PC-3 (cell line): ENCODE results near the gene IFNA21. TPM values are rescaled to one million over a fixed set of nuclear protein-coding genes. Genes with fewer than 3 reads are reported as not detected.

ENCODE experiments used
- ATAC-seq: fragments of 200-7000 bp; cut with Tn5 transposase; 2 replicates; pipeline ENCODE4 v1.9.1; 2020; ENCODE audit warnings: mild to moderate bottlenecking, moderate library complexity
- BruUV-seq: library from RNA; stranded (reverse); fragments of 400-500 nt; replicated peaks from 2 replicates; lab custom pipeline; 2021; lab: Mats Ljungman, UMichigan
- CTCF ChIA-PET: fragments of 300-600 bp; sonication (Branson Sonifier 250); formaldehyde crosslinking; loops from one replicate; lab custom pipeline; 2022; ENCODE audit warnings: antibody characterized with exemption; lab: Charles Lee
- POLR2A ChIA-PET: fragments of 300-600 bp; sonication (Branson Sonifier 250); formaldehyde crosslinking; loops from one replicate; lab custom pipeline; 2022; ENCODE audit warnings: antibody characterized with exemption; ENCODE audit not compliant: unreplicated experiment; lab: Charles Lee
- DNase-seq: peaks from one replicate; pipeline ENCODE4 v3.0.0-alpha.2; 2015
- H2AFZ ChIP-seq: fragments of 300-600 bp; sonication (generic); 2 replicates; pipeline ENCODE4 v1.6.0; 2016; ENCODE audit warnings: antibody characterized with exemption, low read length
- H3F3A ChIP-seq: fragments of 300-600 bp; sonication (generic); one replicate; pipeline ENCODE4 v1.6.0; 2017; ENCODE audit warnings: antibody characterized with exemption, low read length, control low read depth, mild to moderate bottlenecking; ENCODE audit not compliant: unreplicated experiment
- H3K27ac ChIP-seq: fragments of 300-600 bp; sonication (generic); 2 replicates; pipeline ENCODE4 v1.5.1; 2016; ENCODE audit warnings: mild to moderate bottlenecking, low read length
- H3K27me3 ChIP-seq: fragments of 300-600 bp; sonication (generic); 2 replicates; pipeline ENCODE4 v1.6.1; 2016; ENCODE audit warnings: low read length, mixed read lengths
- H3K36me3 ChIP-seq: fragments of 300-600 bp; sonication (generic); 2 replicates; pipeline ENCODE4 v1.6.1; 2016; ENCODE audit warnings: low read depth, mixed run types, low read length, mixed read lengths
- H3K4me1 ChIP-seq: fragments of 300-600 bp; sonication (generic); 2 replicates; pipeline ENCODE4 v1.5.1; 2016; ENCODE audit warnings: low read length; ENCODE audit not compliant: insufficient read depth
- H3K4me2 ChIP-seq: fragments of 300-600 bp; sonication (generic); 2 replicates; pipeline ENCODE4 v1.6.0; 2016; ENCODE audit warnings: low read length
- H3K4me3 ChIP-seq: fragments of 300-600 bp; sonication (generic); 2 replicates; pipeline ENCODE4 v1.5.1; 2016; ENCODE audit warnings: mild to moderate bottlenecking, low read length, mixed read lengths
- H3K79me2 ChIP-seq: fragments of 300-600 bp; sonication (generic); 2 replicates; pipeline ENCODE4 v1.6.1; 2017; ENCODE audit warnings: low read length, mixed read lengths
- H3K9ac ChIP-seq: fragments of 300-600 bp; sonication (generic); 2 replicates; pipeline ENCODE4 v1.6.0; 2016; ENCODE audit warnings: mild to moderate bottlenecking, low read length
- H3K9me2 ChIP-seq: fragments of 300-600 bp; sonication (generic); replicated peaks from 2 replicates; pipeline ENCODE4 v1.6.1; 2016; ENCODE audit warnings: mixed run types, low read length, mixed read lengths
- H3K9me3 ChIP-seq: fragments of 300-600 bp; sonication (generic); 2 replicates; pipeline ENCODE4 v1.6.1; 2016; ENCODE audit warnings: low read length, mixed read lengths
- H4K20me1 ChIP-seq: fragments of 300-600 bp; sonication (generic); 2 replicates; pipeline ENCODE4 v1.6.1; 2016; ENCODE audit warnings: low read length, mixed read lengths
- CTCF ChIP-seq: fragments of 300-600 bp; sonication (generic); conservative IDR thresholded peaks from 2 replicates; pipeline ENCODE4 v1.5.1; 2017; ENCODE audit warnings: antibody characterized with exemption, low read depth, mild to moderate bottlenecking, low read length
- EZH2 ChIP-seq: fragments of 300-600 bp; sonication (generic); IDR thresholded peaks from one replicate; pipeline ENCODE4 v1.6.1; 2017; ENCODE audit warnings: antibody characterized with exemption, mild to moderate bottlenecking, low read length; ENCODE audit not compliant: unreplicated experiment
- EZH2phosphoT487 ChIP-seq: fragments of 300-600 bp; sonication (generic); IDR thresholded peaks from 2 replicates; pipeline ENCODE4 v1.6.1; 2018; ENCODE audit warnings: mild to moderate bottlenecking, antibody characterized with exemption, low read length, borderline replicate concordance
- intact Hi-C: fragments of 100-400 bp; cut with micrococcal nuclease; formaldehyde crosslinking; loops from 2 replicates; pipeline ENCODE4 v1.9.0; 2023
- total RNA-seq: library from RNA; depleted of rRNA; stranded (reverse); fragments of >200 nt; gene quantifications from 2 replicates; pipeline ENCODE4 v1.2.3, GENCODE V29; 2014

Gene IFNA21
- total RNA-seq, 1 experiment from 2014 or later, result not detected

DNA sequence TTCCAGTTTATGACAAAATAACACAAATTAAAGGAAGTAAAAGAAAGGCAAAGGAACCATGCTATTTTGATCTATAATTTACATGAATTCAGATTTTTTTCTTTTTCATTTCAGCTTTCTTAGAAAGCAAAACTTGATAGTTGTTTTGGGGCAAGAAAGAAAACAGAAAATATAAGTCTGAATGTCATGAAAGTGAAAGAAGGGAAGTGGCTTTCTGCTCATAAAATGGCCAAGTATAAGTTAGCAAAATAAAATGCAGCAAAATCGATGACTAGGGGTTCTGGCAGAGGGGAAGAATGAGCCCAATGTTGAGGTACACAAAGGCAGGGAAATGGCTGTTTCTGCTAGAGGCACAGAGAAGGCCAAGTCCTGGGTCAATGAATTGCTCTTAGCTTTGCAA, 21.9 kb downstream of the IFNA21 start:
- H3F3A ChIP-seq, result no peaks in the 10 kb centered on the region
- DNase-seq, result no peak
- no peak overlapping the region for H3K27ac ChIP-seq
- no peak for ATAC-seq
- H3K4me2 ChIP-seq, result no peak overlapping the region
- no peak overlapping the region for H2AFZ ChIP-seq
- no TSS peak for BruUV-seq
- no peak overlapping the region for H3K4me3 ChIP-seq
- ChIA-PET POLR2A (no interaction called here), CTCF (no interaction called here)
- no peaks in the 10 kb centered on the region for H3K79me2 ChIP-seq
- H3K9ac ChIP-seq, result no peak overlapping the region
- no peaks in the 10 kb centered on the region for H3K4me1 ChIP-seq
- H4K20me1 ChIP-seq, result no peaks in the 10 kb centered on the region
- no peaks in the 10 kb centered on the region for H3K9me2 ChIP-seq
- intact Hi-C loops, result no loop called here
- no peaks in the 10 kb centered on the region for H3K36me3 ChIP-seq
- H3K27me3 ChIP-seq, result peaks cover 5% of the 10 kb centered on the region; the same call in 1 of the 2 replicates
- H3K9me3 ChIP-seq, result no peaks in the 10 kb centered on the region
- TF ChIP-seq EZH2phosphoT487, result no peak

DNA sequence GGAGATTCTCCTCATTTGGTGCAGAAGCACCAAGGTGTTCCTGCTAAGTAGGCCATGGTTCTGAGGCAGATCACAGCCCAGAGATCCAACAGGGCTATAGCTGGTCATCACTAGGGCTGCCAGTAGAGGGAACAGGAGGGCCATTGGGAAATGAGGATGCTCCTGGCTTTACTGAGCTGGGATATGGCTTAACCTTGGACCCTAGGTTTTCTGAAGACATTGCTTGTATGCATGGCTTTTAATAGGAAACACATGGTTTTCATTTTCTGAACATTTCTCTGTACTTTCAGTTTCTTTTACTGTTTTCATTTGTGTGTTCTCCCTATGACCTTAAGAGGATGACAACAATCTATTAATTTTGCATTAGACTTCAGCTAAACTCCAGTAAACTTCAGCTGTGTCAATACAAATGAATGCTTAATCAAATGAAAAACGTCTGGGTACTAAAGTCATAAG, 25.0 kb downstream of the IFNA21 start, which contains the start of gene IFNW1:
Gene IFNW1 (minus strand): TSS at position 406 of the 456 bp plus-strand sequence. CDS start 262 bp downstream, at position 144.
- no peaks in the 10 kb centered on the region for H3K9me2 ChIP-seq
- ChIA-PET POLR2A (no interaction called here), CTCF (no interaction called here)
- peaks cover 9% of the 10 kb centered on the region; the same call in 1 of the 2 replicates for H3K27me3 ChIP-seq
- H3K4me3 ChIP-seq, result no peak within 1 kb of the TSS
- H3K9ac ChIP-seq, result no peak within 1 kb of the TSS
- H2AFZ ChIP-seq, result no peak within 1 kb of the TSS
- no peak within 1 kb of the TSS for H3K27ac ChIP-seq
- ATAC-seq (peak; percentile 48; the same call in 1 of the 2 replicates), DNase-seq (no peak)
- H3K4me1 ChIP-seq, result no peaks in the 10 kb centered on the region
- H3K79me2 ChIP-seq, result no peaks in the 10 kb centered on the region
- BruUV-seq, result no TSS peak
- no peaks in the 10 kb centered on the region for H4K20me1 ChIP-seq
- no peaks in the 10 kb centered on the region for H3F3A ChIP-seq
- intact Hi-C loops, result no loop called here
- H3K9me3 ChIP-seq, result no peaks in the 10 kb centered on the region
- no peaks in the 10 kb centered on the region for H3K36me3 ChIP-seq
- no peak within 1 kb of the TSS for H3K4me2 ChIP-seq
- TF ChIP-seq CTCF (peak; percentile 26; the same call in 1 of the 2 replicates), EZH2 (no peak), EZH2phosphoT487 (no peak)

DNA sequence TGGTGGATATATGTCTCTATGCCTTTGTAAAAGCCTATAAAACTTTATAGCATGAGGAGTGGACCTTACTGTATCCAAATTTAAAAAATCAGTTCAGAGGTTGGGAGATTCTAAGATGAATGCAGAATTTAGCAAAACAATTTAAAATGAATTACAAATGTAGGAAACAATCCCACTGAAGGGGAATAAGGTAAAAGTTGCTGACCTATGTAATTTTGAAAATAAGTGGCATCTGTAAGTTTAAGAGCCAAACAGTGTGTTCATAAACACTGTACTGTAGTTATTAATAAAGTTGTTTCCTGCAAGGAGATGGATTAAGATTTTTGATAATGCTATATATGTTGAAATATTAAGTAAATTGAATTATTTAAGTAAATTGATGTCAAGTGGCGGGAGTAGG, 29.4 kb downstream of the IFNA21 start:
- Histone ChIP-seq H3K36me3 (no peaks in the 10 kb centered on the region), H3F3A (no peaks in the 10 kb centered on the region), H3K27ac (no peak overlapping the region), H3K4me1 (no peaks in the 10 kb centered on the region), H3K27me3 (peaks cover 9% of the 10 kb centered on the region; the same call in 1 of the 2 replicates), H3K9me3 (no peaks in the 10 kb centered on the region), H3K9me2 (no peaks in the 10 kb centered on the region), H3K9ac (no peak overlapping the region), H3K4me2 (no peak overlapping the region), H4K20me1 (no peaks in the 10 kb centered on the region), H3K4me3 (no peak overlapping the region), H2AFZ (no peak overlapping the region), H3K79me2 (no peaks in the 10 kb centered on the region)
- ATAC-seq (no peak), DNase-seq (no peak)
- no peak for TF ChIP-seq CTCF
- no peak for TF ChIP-seq EZH2phosphoT487
- no peak for TF ChIP-seq EZH2
- ChIA-PET CTCF (no interaction called here), POLR2A (no interaction called here)
- intact Hi-C loops, result no loop called here
- no TSS peak for BruUV-seq
